ENCODE measurements around the gene PCA3.

Gene PCA3

GRCh38 chr9:76758476-76758875 lies 5.8 kb upstream of the PCA3 start:
- no peak for DNase-seq

DNA sequence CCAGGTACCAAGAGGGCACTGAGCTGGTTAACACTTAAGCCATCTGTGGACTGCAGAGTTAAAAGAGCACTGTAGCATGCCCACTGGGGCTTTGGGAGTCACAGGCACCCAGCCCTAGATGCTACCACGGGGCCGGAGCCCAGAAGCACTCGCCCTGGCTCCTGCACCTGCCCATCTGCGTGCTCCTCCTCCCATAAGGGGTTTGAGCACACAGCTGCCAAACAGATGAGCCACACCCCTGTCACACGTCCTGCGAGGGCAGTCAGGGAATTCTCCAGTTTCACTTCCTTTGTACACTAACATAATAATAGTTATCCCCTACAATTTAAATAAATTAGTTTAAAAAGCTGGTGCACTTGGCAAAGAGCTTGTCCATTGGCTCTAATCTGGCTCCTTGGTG lies 4.5 kb upstream of the PCA3 start:
- peak; percentile 29 to 44 (median 38) for DNase-seq

DNA sequence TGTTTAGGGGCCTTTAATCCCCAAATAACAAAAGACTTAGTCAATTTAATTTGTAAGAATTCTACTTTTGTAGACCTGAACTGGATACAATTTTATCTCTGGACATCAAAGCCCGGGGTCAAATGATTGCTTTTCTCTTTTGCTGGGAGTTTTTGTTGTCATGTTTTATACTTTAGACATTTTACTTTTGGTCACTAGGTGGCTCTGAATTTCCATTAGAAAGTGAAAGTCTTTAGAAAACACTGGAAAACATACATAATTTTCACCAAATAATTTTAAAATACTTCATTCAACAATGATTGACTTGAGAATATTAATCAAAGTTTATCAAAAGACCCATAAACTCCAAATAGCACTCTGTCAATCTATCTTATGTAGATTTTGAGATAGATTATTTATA lies 2.8 kb upstream of the PCA3 start:
- peak in 2 of 3 donors; percentile 12 to 29 for DNase-seq

DNA sequence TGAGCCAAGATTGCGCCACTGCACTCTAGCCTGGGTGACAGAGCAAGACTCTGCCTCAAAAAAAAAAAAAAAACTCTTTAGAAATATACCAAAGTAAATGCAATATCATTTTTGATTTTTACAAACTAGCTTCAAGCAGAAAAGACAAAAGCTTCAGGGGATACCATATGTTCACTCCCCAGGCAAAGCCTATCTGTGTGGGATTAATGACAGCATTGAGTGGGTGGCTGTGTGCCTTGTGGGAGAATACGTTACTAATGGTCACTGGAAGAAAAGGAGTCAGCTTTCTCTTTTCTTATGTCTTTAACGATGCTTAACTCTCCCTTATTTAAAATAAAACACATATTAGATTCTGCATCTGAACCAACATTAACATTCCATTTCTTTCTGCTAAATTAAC lies 1.9 kb downstream of the PCA3 start:
- DNase-seq: no peak

- no peak for DNase-seq
Measured at GRCh38 chr9:76772686-76773445, 8.6 kb downstream of the PCA3 start.

- DNase-seq: no peak
Measured at GRCh38 chr9:76784881-76785280, 20.6 kb downstream of the PCA3 start.

- DNase-seq: no peak
Measured at GRCh38 chr9:76785501-76785900, 21.3 kb downstream of the PCA3 start.

GRCh38 chr9:76787677-76788076 lies 23.4 kb downstream of the PCA3 start:
- DNase-seq: peak; percentile 9 to 31 (median 30)

DNA sequence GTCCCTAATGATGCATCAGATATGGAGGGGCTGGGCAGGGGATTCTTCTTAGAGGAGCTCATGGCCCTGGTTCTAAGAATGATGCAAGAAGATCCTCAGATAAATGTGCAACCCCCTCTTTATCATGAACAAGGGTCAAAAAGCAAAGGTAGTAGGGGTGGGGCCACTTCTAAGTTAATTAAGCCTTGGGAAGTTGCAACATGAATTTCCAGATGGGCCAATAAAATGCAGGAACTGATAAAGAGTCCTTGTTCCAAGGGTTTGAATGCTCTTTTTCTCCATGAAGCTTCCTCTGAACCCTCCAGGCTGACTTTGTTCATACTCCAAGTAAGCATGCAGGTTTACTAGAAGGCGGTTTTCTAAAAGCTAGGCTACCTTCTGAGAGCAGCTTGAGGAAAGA lies 25.6 kb downstream of the PCA3 start:
- no peak for DNase-seq

DNA sequence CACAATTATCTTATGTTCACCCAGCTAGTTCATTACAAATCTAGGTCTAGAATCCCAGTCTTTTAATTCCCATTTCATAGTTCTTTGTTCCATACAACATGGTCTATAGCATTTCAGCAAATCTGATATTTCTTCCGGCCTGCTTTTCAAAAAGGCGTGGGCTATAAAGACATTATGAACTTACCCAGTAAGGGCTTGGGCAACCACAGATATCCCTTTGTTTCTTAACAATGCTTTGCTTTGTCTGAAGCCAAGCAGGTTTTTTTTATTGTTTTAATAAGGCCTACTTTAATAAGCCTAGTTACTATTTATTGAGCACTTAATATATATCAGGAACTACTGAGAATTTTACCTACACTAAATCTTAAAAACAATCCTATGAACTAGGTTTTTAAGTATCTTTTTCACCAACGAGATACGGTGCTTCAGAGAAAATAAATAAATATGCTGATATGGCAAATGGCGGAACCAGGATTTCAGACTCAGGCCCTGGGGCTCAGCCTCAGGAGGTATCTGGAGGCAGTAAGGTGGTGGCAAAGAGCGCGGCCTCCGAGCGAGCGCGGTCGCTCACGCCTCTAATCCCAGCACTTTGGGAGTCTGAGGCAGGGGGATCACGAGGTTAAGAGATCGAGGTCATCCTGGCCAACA lies 29.7 kb downstream of the PCA3 start:
- no peak for DNase-seq

DNA sequence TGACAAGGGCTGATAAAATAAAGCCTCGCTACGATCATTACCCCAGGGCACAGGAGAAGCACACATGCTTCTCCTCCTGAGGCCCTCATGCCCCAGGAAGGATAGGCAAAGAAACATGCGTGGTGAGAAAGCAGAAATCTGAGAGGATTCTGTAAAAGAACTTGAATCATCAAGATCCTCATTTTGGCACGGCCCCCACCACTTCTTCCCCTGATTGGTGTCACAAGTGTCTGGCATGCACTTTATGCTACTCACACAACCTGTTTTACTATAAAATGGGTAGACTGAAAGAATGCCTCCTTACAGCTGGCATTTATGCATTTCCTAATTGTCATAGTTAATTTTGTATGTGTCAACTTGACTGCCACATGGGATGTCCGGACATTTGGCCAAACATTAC lies 32.1 kb downstream of the PCA3 start:
- peak in 2 of 3 donors; percentile 3 to 14 for DNase-seq

DNA sequence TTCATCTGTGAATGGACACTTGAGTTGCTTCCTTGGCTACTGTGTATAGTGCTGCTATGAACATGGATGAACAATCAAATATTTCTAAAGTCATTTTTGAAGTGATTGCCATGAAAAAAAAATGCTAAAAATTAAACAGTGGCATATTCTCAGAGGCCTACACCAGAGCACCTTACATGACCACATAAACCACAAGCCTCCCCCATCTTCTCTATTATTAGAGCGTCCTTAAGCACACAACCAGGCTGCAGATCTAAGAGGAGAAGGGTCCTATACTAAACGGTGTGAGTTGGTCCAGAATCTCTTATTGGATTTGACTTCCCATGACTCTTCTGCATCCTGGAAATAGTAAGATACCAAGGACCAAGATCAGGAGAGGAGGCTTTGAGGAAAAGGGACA lies 34.3 kb downstream of the PCA3 start:
- no peak for DNase-seq

GRCh38 chr9:76799473-76799872 lies 35.2 kb downstream of the PCA3 start:
- DNase-seq: no peak

- DNase-seq: no peak
Measured at GRCh38 chr9:76800901-76801300, 36.7 kb downstream of the PCA3 start.

DNA sequence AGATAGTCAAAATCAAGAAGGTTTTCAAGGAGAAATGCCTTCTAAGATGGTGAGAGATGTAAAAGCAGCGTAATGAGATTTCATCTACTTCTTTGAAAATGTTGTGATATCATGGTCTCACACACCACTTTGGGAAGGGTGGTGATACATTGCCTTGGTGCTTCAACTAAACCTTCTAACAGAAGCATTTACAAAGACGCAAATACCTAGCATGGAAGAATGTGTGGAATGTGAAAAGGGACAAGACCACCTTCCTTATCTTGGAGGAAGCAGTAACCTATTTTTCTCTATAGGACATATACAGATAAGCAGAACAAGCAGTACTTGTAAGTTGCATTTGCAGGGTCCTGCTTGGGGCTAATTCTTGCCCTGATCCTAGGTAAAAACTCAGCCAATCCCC lies 38.8 kb downstream of the PCA3 start:
- no peak for DNase-seq

GRCh38 chr9:76803762-76804161 lies 39.5 kb downstream of the PCA3 start:
- no peak for DNase-seq

DNA sequence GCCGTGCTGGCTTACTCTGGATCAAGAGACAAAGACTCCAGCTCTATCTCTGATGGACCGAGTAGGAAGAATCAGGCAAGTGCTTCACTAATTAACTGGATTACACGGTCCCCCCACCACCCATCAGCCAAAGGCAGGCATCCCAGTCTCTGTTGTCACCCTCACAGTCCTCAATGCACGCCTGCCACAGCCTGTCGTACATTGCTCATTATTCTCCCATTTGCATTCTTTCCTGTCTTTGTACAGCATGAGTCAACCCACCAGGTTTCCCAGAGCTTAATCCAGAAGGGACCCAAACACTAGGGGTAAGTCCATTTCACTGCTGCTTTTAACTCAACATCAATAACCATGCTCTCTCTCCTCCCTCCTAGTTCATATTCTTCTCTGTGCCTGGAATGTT lies 44.4 kb downstream of the PCA3 start:
- DNase-seq: no peak

- DNase-seq: peak in 2 of 3 donors; percentile 10 to 26
Measured at GRCh38 chr9:76810377-76810957, 46.2 kb downstream of the PCA3 start.

GRCh38 chr9:76812591-76812990 lies 48.4 kb downstream of the PCA3 start:
- no peak for DNase-seq

DNA sequence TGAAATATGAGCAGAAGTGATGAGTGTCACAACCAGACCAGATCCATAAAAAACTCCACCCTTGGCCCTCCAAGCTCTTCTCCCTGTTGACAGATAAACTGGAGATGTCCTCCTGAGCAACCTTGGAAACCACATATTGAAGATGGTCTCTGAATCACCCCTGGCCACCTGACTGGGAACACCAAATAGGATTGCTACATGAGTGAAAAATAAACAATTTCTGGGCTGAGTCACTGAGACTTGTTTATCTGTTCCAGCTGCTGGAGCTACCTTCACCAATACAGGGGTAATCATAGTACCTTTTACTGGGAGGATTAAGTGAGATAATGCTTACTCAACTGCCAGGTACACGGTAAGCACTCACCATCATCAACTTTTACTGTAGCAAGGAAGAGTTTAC lies 53.3 kb downstream of the PCA3 start:
- DNase-seq: peak in 1 of 3 donors; percentile 2

- peak; percentile 4 to 27 (median 6) for DNase-seq
Measured at GRCh38 chr9:76818271-76818670, 54.0 kb downstream of the PCA3 start.

- no peak for DNase-seq
Measured at GRCh38 chr9:76820431-76820830, 56.2 kb downstream of the PCA3 start.

GRCh38 chr9:76827296-76828080 lies 63.2 kb downstream of the PCA3 start:
- no peak for DNase-seq
